ENCODE measurements around the gene CCR3. TPM values are rescaled to one million over a fixed set of nuclear protein-coding genes. Genes with fewer than 3 reads are reported as not detected.

The CCR3 gene
- total RNA-seq, 1 donor from 2014 or later = 0.27 TPM

GRCh38 chr3:46293991-46294833 lies 52.0 kb downstream of the CCR3 start:
- intact Hi-C loops (cut with micrococcal nuclease) = loop anchor here (1.0 kb wide), 2 partner anchors 9 to 14 kb away; no protein-coding TSS in a partner anchor

- intact Hi-C loops (cut with micrococcal nuclease) = no loop called here
These were observed 54.6 kb downstream of the CCR3 start for GRCh38 chr3:46296826-46297225.

GRCh38 chr3:46297658-46298423 lies 55.6 kb downstream of the CCR3 start:
- intact Hi-C loops (cut with micrococcal nuclease) = loop anchor here (2.0 kb wide), 2 partner anchors 13 to 17 kb away; no protein-coding TSS in a partner anchor

- intact Hi-C loops (cut with micrococcal nuclease) = loop anchor here (1.0 to 2.0 kb wide), 5 partner anchors 10 to 71 kb away; partner anchors contain the start of gene CCR5
These were observed 56.8 kb downstream of the CCR3 start for GRCh38 chr3:46298871-46299607.

GRCh38 chr3:46299608-46300460 lies 57.6 kb downstream of the CCR3 start:
- intact Hi-C loops (cut with micrococcal nuclease) = loop anchor here (1.0 to 2.0 kb wide), 7 partner anchors 9 to 70 kb away; partner anchors contain the start of gene CCR5

- intact Hi-C loops (cut with micrococcal nuclease) = loop anchor here (1.0 kb wide), 2 partner anchors 9 to 49 kb away; no protein-coding TSS in a partner anchor
These were observed 58.2 kb downstream of the CCR3 start for GRCh38 chr3:46300461-46300789.

GRCh38 chr3:46301122-46301835 lies 59.0 kb downstream of the CCR3 start:
- intact Hi-C loops (cut with micrococcal nuclease) = no loop called here

GRCh38 chr3:46303240-46303639 lies 61.0 kb downstream of the CCR3 start:
- intact Hi-C loops (cut with micrococcal nuclease) = no loop called here

- intact Hi-C loops (cut with micrococcal nuclease) = no loop called here
These were observed 62.5 kb downstream of the CCR3 start for GRCh38 chr3:46304739-46305138.

- intact Hi-C loops (cut with micrococcal nuclease) = loop anchor here (5.0 kb wide), 1 partner anchor 36 kb away; no protein-coding TSS in a partner anchor
These were observed 70.7 kb downstream of the CCR3 start for GRCh38 chr3:46312991-46313390.

- intact Hi-C loops (cut with micrococcal nuclease) = loop anchor here (2.0 to 5.0 kb wide), 2 partner anchors 16 to 37 kb away; no protein-coding TSS in a partner anchor
These were observed 72.3 kb downstream of the CCR3 start for GRCh38 chr3:46314517-46314916.

- intact Hi-C loops (cut with micrococcal nuclease) = no loop called here
These were observed 73.9 kb downstream of the CCR3 start for GRCh38 chr3:46316206-46316605.

Other genes with a start within 250 kb of the CCR3 start
- 24.7 and 25.2 TPM in 2 replicates for gene FYCO1, start 246.6 kb upstream of the CCR3 start, total RNA-seq
- gene XCR1, start 215.0 kb upstream of the CCR3 start, total RNA-seq = 0.05 TPM in 2 replicates
- 78.2 and 80.0 TPM in 2 replicates for gene CCR1, start 34.1 kb upstream of the CCR3 start, total RNA-seq
- gene CCR2, start 111.7 kb downstream of the CCR3 start, total RNA-seq = 80.8 and 82.8 TPM in 2 replicates
- 54.3 and 60.8 TPM in 2 replicates for gene CCR5, start 128.5 kb downstream of the CCR3 start, total RNA-seq
- gene CCRL2, start 164.8 kb downstream of the CCR3 start, total RNA-seq = 6.0 and 6.8 TPM in 2 replicates
- gene LTF, start 222.4 kb downstream of the CCR3 start, total RNA-seq = not detected in 2 replicates